Measurements from ENCODE around the gene TTLL8.

The TTLL8 gene

GRCh38 chr22:50076646-50077535 lies 18.8 kb upstream of the TTLL8 start:
- H3K36me3 ChIP-seq, result no peaks in the 10 kb centered on the region
- no peaks in the 10 kb centered on the region for H3K4me1 ChIP-seq
- no peaks in the 10 kb centered on the region for H3K9me3 ChIP-seq
- H3K27me3 ChIP-seq, result no peaks in the 10 kb centered on the region
- TF ChIP-seq CTCF (IDR thresholded peaks at IDR 0.05; ENCODE audit: low read depth, low read length), result no peak
- H3K4me3 ChIP-seq (ENCODE audit: low read depth, low read length), result no peak overlapping the region
- no peak for DNase-seq

- no peak for TF ChIP-seq CTCF (IDR thresholded peaks at IDR 0.05; ENCODE audit: low read depth, low read length)
- Histone ChIP-seq H3K36me3 (no peaks in the 10 kb centered on the region), H3K4me3 (ENCODE audit: low read depth, low read length) (no peak overlapping the region), H3K27me3 (no peaks in the 10 kb centered on the region), H3K4me1 (no peaks in the 10 kb centered on the region), H3K9me3 (no peaks in the 10 kb centered on the region)
- DNase-seq, result no peak
These were observed 16.7 kb upstream of the TTLL8 start for GRCh38 chr22:50074551-50075530.

GRCh38 chr22:50074056-50074455 lies 16.0 kb upstream of the TTLL8 start:
- Histone ChIP-seq H3K4me1 (no peaks in the 10 kb centered on the region), H3K36me3 (no peaks in the 10 kb centered on the region), H3K9me3 (no peaks in the 10 kb centered on the region), H3K27me3 (no peaks in the 10 kb centered on the region), H3K4me3 (ENCODE audit: low read depth, low read length) (no peak overlapping the region)
- DNase-seq, result no peak
- TF ChIP-seq CTCF (IDR thresholded peaks at IDR 0.05; ENCODE audit: low read depth, low read length), result no peak

GRCh38 chr22:50072714-50073538 lies 14.8 kb upstream of the TTLL8 start:
- no peaks in the 10 kb centered on the region for H3K36me3 ChIP-seq
- no peaks in the 10 kb centered on the region for H3K9me3 ChIP-seq
- no peaks in the 10 kb centered on the region for H3K27me3 ChIP-seq
- TF ChIP-seq CTCF (IDR thresholded peaks at IDR 0.05; ENCODE audit: low read depth, low read length), result no peak
- DNase-seq, result no peak
- H3K4me3 ChIP-seq (ENCODE audit: low read depth, low read length), result no peak overlapping the region
- H3K4me1 ChIP-seq, result no peaks in the 10 kb centered on the region

- H3K36me3 ChIP-seq, result no peaks in the 10 kb centered on the region
- no peak overlapping the region for H3K4me3 ChIP-seq (ENCODE audit: low read depth, low read length)
- no peaks in the 10 kb centered on the region for H3K27me3 ChIP-seq
- no peak for TF ChIP-seq CTCF (IDR thresholded peaks at IDR 0.05; ENCODE audit: low read depth, low read length)
- no peaks in the 10 kb centered on the region for H3K4me1 ChIP-seq
- no peak for DNase-seq
- no peaks in the 10 kb centered on the region for H3K9me3 ChIP-seq
These were observed 14.1 kb upstream of the TTLL8 start for GRCh38 chr22:50072167-50072555.
